Glutamatergic neuron (in vitro differentiated cells): ENCODE measurements around the gene RNF26. TPM values are rescaled to one million over a fixed set of nuclear protein-coding genes. Genes with fewer than 3 reads are reported as not detected.

Source experiments
- DNase-seq: peaks from one replicate; pipeline ENCODE4 v3.0.0; 2022
- H3K27ac Mint-ChIP-seq: one replicate; pipeline ENCODE4 v1.8.0; 2020; ENCODE audit warnings: mild to moderate bottlenecking, mixed read lengths, inconsistent platforms; ENCODE audit not compliant: unreplicated experiment
- H3K27me3 Mint-ChIP-seq: one replicate; pipeline ENCODE4 v1.8.0; 2020; ENCODE audit warnings: mild to moderate bottlenecking, moderate library complexity, mixed read lengths, inconsistent platforms; ENCODE audit not compliant: unreplicated experiment
- H3K36me3 Mint-ChIP-seq: one replicate; pipeline ENCODE4 v1.8.0; 2020; ENCODE audit warnings: mild to moderate bottlenecking, mixed read lengths, inconsistent platforms; ENCODE audit not compliant: unreplicated experiment
- H3K4me1 Mint-ChIP-seq: one replicate; pipeline ENCODE4 v1.8.0; 2020; ENCODE audit warnings: mild to moderate bottlenecking, low read depth, mixed read lengths, inconsistent platforms; ENCODE audit not compliant: unreplicated experiment
- H3K4me3 Mint-ChIP-seq: one replicate; pipeline ENCODE4 v1.8.0; 2020; ENCODE audit warnings: mild to moderate bottlenecking, mixed read lengths, inconsistent platforms; ENCODE audit not compliant: unreplicated experiment
- H3K9me3 Mint-ChIP-seq: one replicate; pipeline ENCODE4 v1.8.0; 2020; ENCODE audit warnings: mild to moderate bottlenecking, moderate library complexity, mixed read lengths, inconsistent platforms; ENCODE audit not compliant: unreplicated experiment
- total RNA-seq: library from RNA; stranded (reverse); fragmentation: NEBNext Ultra II Directional; extraction: Animal tissue kit (Norgen Biotek cat#: 25700); gene quantifications from one replicate; pipeline ENCODE4 v1.2.1, GENCODE V29; 2021; ENCODE audit not compliant: unreplicated experiment
- TF ChIP-seq, protein P1 (sequence below): fragments of 200-600 bp; sonication (generic); IDR thresholded peaks from one replicate; pipeline ENCODE4 v1.5.0; 2021; ENCODE audit not compliant: partially characterized antibody, unreplicated experiment

The RNF26 gene
- total RNA-seq, 1 donor from 2014 or later, result 20.6 TPM

- Mint-ChIP-seq H3K9me3 (no peaks in the 10 kb centered on the region), H3K4me1 (peaks cover 5% of the 10 kb centered on the region), H3K36me3 (no peaks in the 10 kb centered on the region), H3K27ac (peak overlapping the region; percentile 55), H3K4me3 (no peak overlapping the region), H3K27me3 (peaks cover 3% of the 10 kb centered on the region)
- DNase-seq, result no peak
- TF ChIP-seq, protein P1, sequence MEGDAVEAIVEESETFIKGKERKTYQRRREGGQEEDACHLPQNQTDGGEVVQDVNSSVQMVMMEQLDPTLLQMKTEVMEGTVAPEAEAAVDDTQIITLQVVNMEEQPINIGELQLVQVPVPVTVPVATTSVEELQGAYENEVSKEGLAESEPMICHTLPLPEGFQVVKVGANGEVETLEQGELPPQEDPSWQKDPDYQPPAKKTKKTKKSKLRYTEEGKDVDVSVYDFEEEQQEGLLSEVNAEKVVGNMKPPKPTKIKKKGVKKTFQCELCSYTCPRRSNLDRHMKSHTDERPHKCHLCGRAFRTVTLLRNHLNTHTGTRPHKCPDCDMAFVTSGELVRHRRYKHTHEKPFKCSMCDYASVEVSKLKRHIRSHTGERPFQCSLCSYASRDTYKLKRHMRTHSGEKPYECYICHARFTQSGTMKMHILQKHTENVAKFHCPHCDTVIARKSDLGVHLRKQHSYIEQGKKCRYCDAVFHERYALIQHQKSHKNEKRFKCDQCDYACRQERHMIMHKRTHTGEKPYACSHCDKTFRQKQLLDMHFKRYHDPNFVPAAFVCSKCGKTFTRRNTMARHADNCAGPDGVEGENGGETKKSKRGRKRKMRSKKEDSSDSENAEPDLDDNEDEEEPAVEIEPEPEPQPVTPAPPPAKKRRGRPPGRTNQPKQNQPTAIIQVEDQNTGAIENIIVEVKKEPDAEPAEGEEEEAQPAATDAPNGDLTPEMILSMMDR, result no peak
These were observed 15.8 kb upstream of the RNF26 start for GRCh38 chr11:119318240-119319135.

DNA sequence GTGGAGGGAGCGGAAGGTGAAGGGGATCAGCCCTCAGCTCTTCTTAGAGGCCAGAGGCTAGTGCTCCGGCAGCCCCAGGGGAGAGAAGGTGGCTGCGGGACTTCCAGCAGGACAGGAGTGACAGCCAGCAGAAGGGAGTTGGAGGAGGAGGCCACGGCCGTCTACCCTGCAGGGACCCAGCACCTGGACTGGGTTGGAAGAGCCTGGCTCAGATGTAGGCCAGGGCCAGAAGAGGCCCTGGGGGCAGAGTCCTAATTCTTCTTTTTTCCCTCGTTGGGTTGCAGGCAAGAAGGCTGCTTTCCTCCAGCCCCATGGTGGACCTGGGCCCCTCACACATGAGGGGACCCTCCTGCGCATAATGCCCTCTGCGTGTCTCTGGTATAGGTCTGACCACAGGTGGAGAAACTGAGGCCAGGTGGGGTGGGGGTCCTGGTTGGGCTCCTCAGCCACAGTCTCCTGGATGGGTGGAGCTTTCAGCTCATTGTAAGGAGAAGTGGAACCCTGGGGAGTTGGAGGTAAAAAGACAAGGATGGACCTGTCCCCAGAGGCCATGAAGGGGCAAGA lies 15.1 kb upstream of the RNF26 start:
- Mint-ChIP-seq H3K9me3 (no peaks in the 10 kb centered on the region), H3K4me3 (no peak overlapping the region), H3K36me3 (no peaks in the 10 kb centered on the region), H3K4me1 (peaks cover 8% of the 10 kb centered on the region), H3K27me3 (peaks cover 2% of the 10 kb centered on the region), H3K27ac (peak overlapping the region; percentile 55)
- TF ChIP-seq, protein P1, result no peak
- no peak for DNase-seq

- TF ChIP-seq, protein P1, result no peak
- peak overlapping the region; percentile 47 for H3K4me3 Mint-ChIP-seq
- H3K9me3 Mint-ChIP-seq, result no peaks in the 10 kb centered on the region
- H3K4me1 Mint-ChIP-seq, result peaks cover 8% of the 10 kb centered on the region
- H3K36me3 Mint-ChIP-seq, result no peaks in the 10 kb centered on the region
- peaks cover 2% of the 10 kb centered on the region for H3K27me3 Mint-ChIP-seq
- DNase-seq, result no peak
- H3K27ac Mint-ChIP-seq, result no peak overlapping the region
These were observed 14.6 kb upstream of the RNF26 start for GRCh38 chr11:119319700-119320239.

- Mint-ChIP-seq H3K4me3 (peak overlapping the region; percentile 46), H3K27ac (no peak overlapping the region), H3K4me1 (peaks cover 8% of the 10 kb centered on the region), H3K9me3 (peaks cover 1% of the 10 kb centered on the region), H3K36me3 (no peaks in the 10 kb centered on the region), H3K27me3 (peaks cover 2% of the 10 kb centered on the region)
- TF ChIP-seq, protein P1, result no peak
- DNase-seq, result peak; percentile 54
These were observed 14.0 kb upstream of the RNF26 start for GRCh38 chr11:119320240-119320775.
